ENCODE measurements around the gene ARNT2. TPM values are rescaled to one million over a fixed set of nuclear protein-coding genes. Genes with fewer than 3 reads are reported as not detected.

ARNT2 gene
- total RNA-seq, 1 donor from 2014 or later, result 6.4 TPM

GRCh38 chr15:80405554-80405850 is 1.3 kb downstream of the ARNT2 start:
- Histone ChIP-seq H3K4me1 (peaks cover 0 to 3% of the 10 kb centered on the region in 2 donors), H3K27ac (no peak overlapping the region), H3K36me3 (no peaks in the 10 kb centered on the region), H3K9me3 (no peaks in the 10 kb centered on the region), H3K4me3 (no peak overlapping the region), H3K27me3 (no peaks in the 10 kb centered on the region)
- TF ChIP-seq, protein P1, sequence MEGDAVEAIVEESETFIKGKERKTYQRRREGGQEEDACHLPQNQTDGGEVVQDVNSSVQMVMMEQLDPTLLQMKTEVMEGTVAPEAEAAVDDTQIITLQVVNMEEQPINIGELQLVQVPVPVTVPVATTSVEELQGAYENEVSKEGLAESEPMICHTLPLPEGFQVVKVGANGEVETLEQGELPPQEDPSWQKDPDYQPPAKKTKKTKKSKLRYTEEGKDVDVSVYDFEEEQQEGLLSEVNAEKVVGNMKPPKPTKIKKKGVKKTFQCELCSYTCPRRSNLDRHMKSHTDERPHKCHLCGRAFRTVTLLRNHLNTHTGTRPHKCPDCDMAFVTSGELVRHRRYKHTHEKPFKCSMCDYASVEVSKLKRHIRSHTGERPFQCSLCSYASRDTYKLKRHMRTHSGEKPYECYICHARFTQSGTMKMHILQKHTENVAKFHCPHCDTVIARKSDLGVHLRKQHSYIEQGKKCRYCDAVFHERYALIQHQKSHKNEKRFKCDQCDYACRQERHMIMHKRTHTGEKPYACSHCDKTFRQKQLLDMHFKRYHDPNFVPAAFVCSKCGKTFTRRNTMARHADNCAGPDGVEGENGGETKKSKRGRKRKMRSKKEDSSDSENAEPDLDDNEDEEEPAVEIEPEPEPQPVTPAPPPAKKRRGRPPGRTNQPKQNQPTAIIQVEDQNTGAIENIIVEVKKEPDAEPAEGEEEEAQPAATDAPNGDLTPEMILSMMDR (IDR thresholded peaks at IDR 0.05), result no peak
- intact Hi-C loops (cut with DNase I), result no loop called here
- no peak for DNase-seq (ENCODE audit: low spot score in 2 of 2)

GRCh38 chr15:80405970-80406369 is 1.8 kb downstream of the ARNT2 start:
- H3K27ac ChIP-seq, result no peak overlapping the region
- H3K9me3 ChIP-seq, result no peaks in the 10 kb centered on the region
- no peak for DNase-seq (ENCODE audit: low spot score in 2 of 2)
- no peaks in the 10 kb centered on the region for H3K27me3 ChIP-seq
- H3K4me1 ChIP-seq, result peaks cover 0 to 3% of the 10 kb centered on the region in 2 donors
- H3K4me3 ChIP-seq, result no peak overlapping the region
- H3K36me3 ChIP-seq, result no peaks in the 10 kb centered on the region
- TF ChIP-seq, protein P1 (IDR thresholded peaks at IDR 0.05), result no peak
- intact Hi-C loops (cut with DNase I), result no loop called here

DNA sequence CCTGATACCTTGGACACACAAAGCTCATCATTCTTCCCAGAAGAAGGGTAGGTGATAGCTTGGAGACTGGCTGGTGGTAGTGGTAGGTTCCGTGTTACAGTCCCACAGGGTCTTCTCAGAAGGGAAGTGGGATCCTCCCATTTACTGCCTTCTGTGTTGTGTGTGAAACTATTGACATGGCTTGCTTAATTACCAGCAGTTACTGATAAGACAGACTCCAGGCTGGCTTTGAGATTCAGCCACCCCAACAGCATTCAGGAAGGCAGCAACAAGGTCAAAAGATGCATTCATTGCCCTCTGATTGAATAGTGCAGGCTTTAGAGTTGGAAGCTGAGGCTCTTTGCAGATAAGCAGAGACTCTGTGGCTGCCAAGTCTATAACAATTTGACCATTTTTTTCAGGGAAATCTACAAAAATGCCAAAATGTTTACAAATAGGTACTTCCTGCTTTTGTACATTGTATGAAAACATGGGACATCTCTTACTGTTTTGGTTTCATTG is 7.7 kb downstream of the ARNT2 start:
- intact Hi-C loops (cut with DNase I), result no loop called here
- H3K27ac ChIP-seq, result no peak overlapping the region
- no peaks in the 10 kb centered on the region for H3K36me3 ChIP-seq
- H3K4me1 ChIP-seq, result no peaks in the 10 kb centered on the region
- H3K4me3 ChIP-seq, result no peak overlapping the region
- TF ChIP-seq, protein P1 (IDR thresholded peaks at IDR 0.05), result no peak
- DNase-seq (ENCODE audit: low spot score in 2 of 2), result no peak
- H3K27me3 ChIP-seq, result no peaks in the 10 kb centered on the region
- H3K9me3 ChIP-seq, result no peaks in the 10 kb centered on the region

DNA sequence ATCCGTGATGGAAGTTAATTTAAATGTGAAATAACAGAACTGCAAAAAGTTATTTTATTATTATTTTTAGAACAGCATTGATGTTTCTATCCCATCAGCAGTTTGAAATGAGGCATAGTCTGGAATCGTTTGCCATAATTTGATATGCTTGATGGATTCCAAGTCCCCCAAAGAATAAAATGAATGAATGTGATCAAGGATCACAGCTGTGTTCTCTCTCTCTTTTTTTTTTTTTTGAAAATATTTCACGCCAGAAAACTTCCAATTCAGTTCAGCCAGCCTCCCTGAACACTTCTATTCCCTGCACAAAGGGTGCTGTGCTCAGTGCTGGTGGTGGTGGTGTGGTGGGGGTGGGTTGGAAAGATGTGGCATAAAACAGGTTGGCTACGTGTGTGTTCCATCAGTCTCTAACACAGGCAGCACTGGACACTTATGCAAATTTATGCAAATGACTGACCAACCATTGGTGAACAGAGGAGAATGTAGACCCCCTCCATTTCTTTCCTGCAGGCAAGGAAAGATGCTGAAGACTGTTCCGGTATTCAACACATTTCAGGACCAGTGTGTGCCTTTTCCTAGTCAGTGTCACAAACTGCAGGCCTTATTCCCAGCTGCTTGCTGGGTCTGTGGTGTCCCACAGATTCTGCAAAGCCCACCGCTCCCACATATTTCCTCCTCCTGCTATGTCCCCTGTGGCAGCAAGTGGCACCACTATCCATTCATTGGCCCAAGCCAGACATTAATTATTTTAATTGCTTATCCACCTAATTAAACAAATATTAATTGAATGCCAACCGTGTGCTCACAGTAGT is 10.6 kb downstream of the ARNT2 start:
- Histone ChIP-seq H3K27me3 (no peaks in the 10 kb centered on the region), H3K9me3 (no peaks in the 10 kb centered on the region), H3K4me3 (no peak overlapping the region), H3K27ac (no peak overlapping the region), H3K4me1 (peaks cover 0 to 5% of the 10 kb centered on the region in 2 donors), H3K36me3 (no peaks in the 10 kb centered on the region)
- intact Hi-C loops (cut with DNase I), result no loop called here
- no peak for DNase-seq (ENCODE audit: low spot score in 2 of 2)
- TF ChIP-seq, protein P1 (IDR thresholded peaks at IDR 0.05), result no peak

GRCh38 chr15:80415358-80415670 is 11.1 kb downstream of the ARNT2 start:
- TF ChIP-seq, protein P1 (IDR thresholded peaks at IDR 0.05), result no peak
- H3K36me3 ChIP-seq, result no peaks in the 10 kb centered on the region
- DNase-seq (ENCODE audit: low spot score in 2 of 2), result no peak
- no peaks in the 10 kb centered on the region for H3K9me3 ChIP-seq
- H3K27ac ChIP-seq, result no peak overlapping the region
- no peak overlapping the region for H3K4me3 ChIP-seq
- peaks cover 0 to 5% of the 10 kb centered on the region in 2 donors for H3K4me1 ChIP-seq
- intact Hi-C loops (cut with DNase I), result no loop called here
- no peaks in the 10 kb centered on the region for H3K27me3 ChIP-seq
